GM21737 (cell line): ENCODE measurements around the gene PRKCE.
"Not testable (repeated sequence)": the region's sequence is repeated elsewhere in the genome, so short reads cannot be mapped to it uniquely, and the experiment has no call there.

Source experiments
- ATAC-seq: cut with Tn5 transposase; IDR thresholded peaks from one replicate; pipeline ENCODE4 v1.9.1; 2021; ENCODE audit warnings: mild to moderate bottlenecking, moderate library complexity; ENCODE audit not compliant: unreplicated experiment

Gene PRKCE

GRCh38 chr2:45696708-45697107, 45.2 kb downstream of the PRKCE start:
- no peak for ATAC-seq

GRCh38 chr2:45697190-45697589, 45.7 kb downstream of the PRKCE start:
- ATAC-seq, result no peak

- no peak for ATAC-seq
These were observed 47.1 kb downstream of the PRKCE start for GRCh38 chr2:45698554-45698953.

DNA sequence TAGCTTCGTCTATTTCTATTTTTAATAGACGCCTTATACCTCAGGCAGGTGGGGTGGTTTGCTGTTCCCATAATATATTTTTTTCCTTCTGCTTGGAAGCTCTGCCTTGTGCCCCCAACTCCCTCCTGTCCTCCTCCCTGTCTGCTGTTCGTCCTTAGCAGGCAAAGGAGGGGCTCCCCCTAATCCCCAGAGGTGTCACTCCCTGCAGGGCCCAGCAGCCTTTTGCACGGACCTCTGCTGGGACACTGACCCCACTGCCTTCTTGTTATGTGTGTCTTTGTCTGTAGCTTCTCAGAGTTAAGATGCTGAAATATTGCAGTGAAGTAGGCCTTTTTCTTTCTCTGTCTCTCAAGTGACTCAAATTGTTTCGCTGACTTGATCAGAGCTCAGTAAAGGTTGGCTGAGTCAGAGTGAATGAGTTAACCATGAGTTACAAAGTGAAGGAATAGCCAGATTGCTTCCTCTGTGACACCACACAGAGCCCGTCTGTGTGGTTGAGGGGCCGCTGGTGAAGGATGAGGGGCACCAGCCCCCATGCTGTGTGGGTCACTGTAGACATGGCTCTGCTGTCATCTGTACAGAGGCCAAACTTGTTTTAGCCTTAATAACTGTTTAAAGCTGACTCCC, 47.7 kb downstream of the PRKCE start:
- peak; percentile 51 for ATAC-seq

DNA sequence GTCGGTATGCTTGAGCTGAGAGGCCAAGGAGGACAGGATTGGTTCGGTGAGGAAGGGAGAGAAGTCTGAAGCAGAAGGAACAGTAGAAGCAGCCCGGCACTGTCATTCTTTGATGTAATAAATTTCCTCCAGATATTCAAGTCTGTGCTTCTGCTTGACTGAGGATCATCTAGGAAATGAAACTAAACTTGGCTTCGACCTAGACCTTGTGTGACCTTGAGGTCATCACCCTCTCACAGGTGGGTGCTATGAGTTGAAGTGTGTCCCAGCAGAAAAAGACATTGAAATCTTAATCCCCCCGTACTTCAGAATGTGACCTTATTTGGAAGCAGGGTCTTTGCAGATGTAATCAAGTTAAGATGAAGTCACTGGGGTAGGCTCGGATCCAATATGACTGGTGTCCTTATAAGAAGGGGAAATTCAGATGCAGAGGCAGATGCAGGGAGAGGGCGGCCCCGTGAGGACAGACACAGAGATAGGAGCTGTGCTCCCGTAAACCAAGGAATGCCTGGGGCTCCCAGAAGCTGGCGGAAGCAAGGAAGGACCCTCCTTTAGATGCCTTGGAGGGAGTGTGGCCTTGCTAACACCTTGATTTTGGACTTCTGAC, 49.0 kb downstream of the PRKCE start:
- ATAC-seq, result no peak

- no peak for ATAC-seq
These were observed 53.8 kb downstream of the PRKCE start for GRCh38 chr2:45705233-45705632.

GRCh38 chr2:45706033-45706432, 54.6 kb downstream of the PRKCE start:
- ATAC-seq, result no peak

GRCh38 chr2:45707006-45707405, 55.5 kb downstream of the PRKCE start:
- no peak for ATAC-seq

DNA sequence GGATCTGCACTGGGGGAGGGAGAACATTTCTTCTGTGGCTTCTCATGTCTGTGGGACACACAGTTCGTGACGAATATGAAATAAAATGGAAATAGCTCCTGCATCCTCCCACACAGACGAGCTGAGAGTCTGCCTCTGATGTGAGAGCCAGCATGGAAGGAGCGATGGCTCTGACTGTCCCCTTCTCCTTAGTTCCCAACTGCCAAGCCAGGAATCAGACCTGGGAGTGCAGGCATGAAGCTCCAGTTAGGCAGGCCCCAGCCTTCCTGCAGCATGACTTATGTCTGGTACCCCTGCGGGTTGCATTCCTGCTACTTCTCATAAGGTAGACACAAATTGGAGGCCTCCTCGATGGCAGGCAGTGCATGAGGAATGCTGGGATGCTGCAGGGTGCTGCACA, 56.2 kb downstream of the PRKCE start:
- ATAC-seq, result no peak

DNA sequence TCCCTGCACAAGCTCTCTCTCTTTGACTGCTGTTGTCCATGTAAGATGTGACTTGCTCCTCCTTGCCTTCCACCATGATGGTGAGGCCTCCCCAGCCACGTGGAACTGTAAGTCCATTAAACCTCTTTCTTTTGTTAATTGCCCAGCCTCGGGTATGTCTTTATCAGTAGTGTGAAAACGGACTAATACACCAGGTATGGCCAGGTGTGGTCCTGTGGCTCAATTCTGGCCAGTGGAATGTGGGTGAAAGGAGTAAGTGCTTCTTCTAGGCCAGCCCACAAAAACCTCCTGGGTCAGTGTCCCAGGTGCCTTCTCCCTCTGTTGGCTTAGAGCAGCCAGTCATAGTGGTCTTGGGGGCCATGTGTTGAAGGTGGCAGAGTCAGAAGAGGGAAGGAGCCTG, 57.0 kb downstream of the PRKCE start:
- no peak for ATAC-seq

- ATAC-seq, result no peak
These were observed 57.7 kb downstream of the PRKCE start for GRCh38 chr2:45709137-45709536.

DNA sequence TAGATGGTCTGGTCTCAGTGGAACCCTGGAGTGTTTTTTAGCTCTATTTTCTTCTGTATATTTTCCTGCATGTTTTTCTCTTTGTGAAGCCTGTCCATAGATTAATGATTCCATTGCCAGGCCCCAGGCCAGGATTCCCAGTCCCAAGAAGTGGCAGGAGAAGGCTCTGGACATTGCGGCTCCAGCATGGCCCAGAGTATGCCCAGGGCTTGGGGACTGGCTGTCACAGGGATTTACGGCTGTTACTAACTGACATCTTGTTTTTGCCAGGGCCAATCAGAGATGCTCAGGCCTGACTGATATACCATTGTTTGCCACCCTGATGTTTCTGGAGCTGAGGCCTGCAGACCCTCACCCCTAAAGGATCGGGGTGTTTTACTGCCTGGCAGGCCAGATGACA, 59.0 kb downstream of the PRKCE start:
- no peak for ATAC-seq

DNA sequence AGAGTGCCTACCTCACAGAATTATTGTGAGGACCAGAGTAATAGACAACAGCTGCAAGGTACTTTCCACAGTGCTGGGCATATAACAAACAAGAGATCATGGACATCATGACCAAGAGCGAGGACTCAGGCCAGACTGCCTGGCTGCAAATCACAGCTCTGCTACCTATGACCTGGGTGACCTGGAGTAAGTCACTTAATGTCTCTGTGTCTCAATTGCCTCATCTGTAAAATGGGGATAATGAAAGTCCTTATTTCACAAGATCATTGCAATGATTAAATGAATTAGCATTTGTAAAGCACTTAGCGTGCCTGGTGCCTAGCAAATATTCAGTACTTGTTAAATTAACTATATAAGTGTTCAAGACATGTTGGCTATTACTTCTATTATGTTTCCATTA, 59.7 kb downstream of the PRKCE start:
- no peak for ATAC-seq

DNA sequence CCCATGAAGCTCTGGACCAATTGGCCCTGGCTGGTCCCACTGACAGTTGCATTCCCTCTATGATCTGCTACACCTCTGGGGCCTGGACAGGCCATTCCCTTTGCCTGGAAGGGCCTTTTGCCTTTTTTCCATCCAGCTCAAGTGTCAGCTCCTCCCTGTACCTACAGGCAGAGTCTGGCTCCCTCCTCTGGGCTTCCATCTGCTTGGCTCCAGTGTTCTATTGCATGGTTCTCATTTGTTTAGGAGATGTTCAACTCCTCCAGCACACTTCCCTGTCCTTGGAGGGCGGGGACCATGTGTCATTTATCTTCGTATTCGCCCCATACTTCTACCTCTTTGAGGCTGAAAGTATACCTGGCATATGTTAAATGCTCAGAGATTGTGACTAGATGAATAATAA, 61.1 kb downstream of the PRKCE start:
- ATAC-seq, result no peak

- ATAC-seq, result no peak
These were observed 61.7 kb downstream of the PRKCE start for GRCh38 chr2:45713136-45713535.

GRCh38 chr2:45713591-45713990, 62.1 kb downstream of the PRKCE start:
- no peak for ATAC-seq

GRCh38 chr2:45714679-45715078, 63.2 kb downstream of the PRKCE start:
- no peak for ATAC-seq

DNA sequence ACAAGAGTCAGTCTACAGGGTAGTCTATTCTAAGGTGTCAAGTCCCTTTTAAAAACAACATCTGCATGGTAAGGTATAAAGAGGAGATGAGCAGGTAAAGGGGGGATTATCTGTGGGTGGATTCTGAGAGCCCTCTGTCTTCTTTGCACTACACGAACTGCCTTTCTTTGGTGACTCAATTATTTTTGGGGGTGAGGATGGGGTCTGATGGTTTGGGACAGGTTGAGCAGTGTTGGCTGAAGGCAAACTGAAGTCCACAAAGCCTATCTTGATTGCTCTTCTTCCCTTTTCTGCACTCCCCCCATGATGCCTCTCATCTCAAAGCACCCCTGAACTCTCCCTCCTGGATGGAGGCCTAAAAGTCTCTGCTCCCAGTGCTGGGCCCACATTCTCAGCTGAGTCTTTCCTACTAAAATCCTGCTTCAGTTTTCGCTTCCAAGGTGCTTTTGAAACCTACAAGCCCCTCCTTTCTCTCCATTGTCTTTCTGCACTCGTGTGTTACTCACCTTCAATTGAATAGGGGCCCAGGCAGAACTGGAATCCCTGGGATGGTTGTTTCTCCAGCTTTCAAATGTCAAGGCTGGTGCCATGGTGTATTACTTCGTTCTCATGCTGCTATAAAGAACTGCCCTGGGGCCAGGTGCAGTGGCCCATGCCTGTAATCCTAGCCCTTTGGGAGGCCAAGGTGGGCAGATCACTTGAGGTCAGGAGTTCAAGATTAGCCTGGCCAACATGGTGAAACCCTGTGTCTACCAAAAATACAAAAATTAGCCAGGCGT, 64.3 kb downstream of the PRKCE start:
- ATAC-seq, result no peak

DNA sequence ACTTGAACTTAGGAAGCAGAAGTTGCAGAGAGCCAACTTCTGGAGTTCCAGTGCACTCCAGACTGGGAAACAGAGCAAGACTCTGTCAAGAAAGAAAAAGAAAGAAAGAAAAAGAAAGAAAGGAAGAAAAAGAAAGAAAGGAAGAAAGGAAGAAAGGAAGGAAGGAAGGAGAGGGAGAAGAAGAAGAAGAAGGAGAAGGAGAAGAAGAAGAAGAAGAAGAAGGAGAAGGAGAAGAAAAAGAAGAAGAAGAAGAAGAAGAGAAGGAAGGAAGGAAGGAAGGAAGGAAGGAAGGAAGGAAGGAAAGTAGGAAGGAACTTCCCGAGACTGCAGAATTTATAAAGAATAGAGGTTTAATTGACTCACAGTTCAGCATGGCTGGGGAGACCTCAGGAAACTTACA, 65.0 kb downstream of the PRKCE start:
- not testable (repeated sequence) for ATAC-seq

DNA sequence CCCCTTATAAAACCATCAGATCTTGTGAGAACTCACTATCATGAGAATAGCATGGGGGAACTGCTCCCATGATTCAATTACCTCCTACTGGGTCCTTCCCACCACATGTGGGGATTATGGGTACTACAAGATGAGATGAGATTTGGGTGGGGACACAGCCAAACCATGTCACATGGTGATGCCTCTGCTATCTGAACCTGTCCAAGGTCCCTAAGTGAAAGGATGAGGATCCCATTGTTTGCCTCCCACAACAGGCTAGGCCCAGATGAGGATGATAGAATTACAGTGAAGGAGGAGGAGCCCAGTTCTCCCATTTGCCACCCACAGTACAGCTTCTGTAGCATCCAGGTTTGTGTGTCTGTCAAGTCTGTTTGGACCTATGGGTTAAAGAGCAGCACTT, 65.4 kb downstream of the PRKCE start:
- ATAC-seq, result no peak

DNA sequence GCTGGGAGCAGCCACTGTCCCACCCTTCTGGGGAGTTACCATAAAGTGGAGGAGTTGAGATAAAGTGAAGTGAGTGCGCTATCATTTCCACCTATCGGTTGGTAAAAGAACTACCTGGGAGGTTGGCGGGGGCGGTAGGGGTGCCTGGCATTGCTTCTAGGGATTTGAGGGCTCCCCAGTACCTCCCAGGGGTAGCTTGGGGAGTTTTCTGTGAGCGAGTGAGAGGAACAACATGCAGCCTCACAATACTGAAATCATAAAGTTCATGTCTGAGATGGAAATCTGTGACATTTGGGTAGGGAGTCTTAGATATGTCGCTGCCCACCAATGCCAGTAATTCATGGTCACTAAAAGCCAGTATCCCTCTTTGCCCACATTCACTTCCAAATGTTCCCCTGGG, 68.7 kb downstream of the PRKCE start:
- ATAC-seq, result no peak

GRCh38 chr2:45721150-45721549, 69.7 kb downstream of the PRKCE start:
- no peak for ATAC-seq
